Endothelial cell of umbilical vein (primary cell): ENCODE results near the gene CCDC136. TPM values are rescaled to one million over a fixed set of nuclear protein-coding genes. Genes with fewer than 3 reads are reported as not detected.

Experiments used
- BruUV-seq: library from RNA; stranded (reverse); fragments of 400-500 nt; replicated peaks from 2 replicates; lab custom pipeline; 2021; lab: Mats Ljungman, UMichigan
- CTCF ChIA-PET: fragments of 300-600, 350-600 bp; sonication (Branson Sonifier 250); formaldehyde crosslinking; loops from one replicate; lab custom pipeline; 2021; ENCODE audit warnings: antibody characterized with exemption, inconsistent platforms; lab: Charles Lee
- POLR2A ChIA-PET: fragments of 300-600, 350-600 bp; sonication (Branson Sonifier 250); formaldehyde crosslinking; loops from one replicate; lab custom pipeline; 2021; ENCODE audit warnings: antibody characterized with exemption, inconsistent platforms; lab: Charles Lee
- DNase-seq: peaks from one replicate; pipeline ENCODE4 v3.0.0-alpha.2; 2011; ENCODE audit warnings: low read depth, low spot score
- FAIRE-seq: peaks from 2 replicates; lab custom pipeline; 2011; peaks lifted over from hg19 to GRCh38; lab: Jason Lieb, UNC
- H2AFZ ChIP-seq: 2 replicates; pipeline ENCODE4 v1.6.0; 2012; ENCODE audit warnings: low read depth, low read length, control low read depth, inconsistent platforms
- H3K27ac ChIP-seq: 2 replicates; pipeline ENCODE4 v1.5.1; 2011; ENCODE audit warnings: low read depth, mild to moderate bottlenecking, control low read depth, low read length, moderate library complexity; ENCODE audit not compliant: insufficient read depth
- H3K27me3 ChIP-seq, 2 experiments: 2 replicates each; pipeline versions ENCODE4 v1.6.0 to v1.6.1; 2011; ENCODE audit warnings: low read length in 2 of 2, mixed read lengths in 1 of 2; ENCODE audit not compliant: control insufficient read depth in 2 of 2, insufficient read depth in 2 of 2
- H3K36me3 ChIP-seq, 2 experiments: 2 replicates in 1 of 2; 3 replicates in 1 of 2; pipeline ENCODE4 v1.5.1; 2011; ENCODE audit warnings: low read length in 2 of 2, mild to moderate bottlenecking in 1 of 2, moderate library complexity in 1 of 2; ENCODE audit not compliant: control insufficient read depth in 2 of 2, insufficient read depth in 2 of 2; ENCODE audit errors: extremely low read depth in 1 of 2
- H3K4me1 ChIP-seq: 3 replicates; pipeline ENCODE4 v1.5.1; 2011; ENCODE audit warnings: mild to moderate bottlenecking, low read length; ENCODE audit not compliant: control insufficient read depth, insufficient read depth; ENCODE audit errors: extremely low read depth
- H3K4me2 ChIP-seq: 2 replicates; pipeline ENCODE4 v1.6.1; 2011; ENCODE audit warnings: low read length, control low read depth, mixed read lengths; ENCODE audit not compliant: insufficient read depth
- H3K4me3 ChIP-seq, 3 experiments: fragments of 200-600 bp in 1 of 3; sonication (generic), shearing (Covaris generic) in 1 of 3; replicated peaks in 1 of 3; 2 replicates each; pipeline ENCODE4 v1.5.1; 2011 to 2016; ENCODE audit warnings: control low read depth in 3 of 3, low read length in 3 of 3, mild to moderate bottlenecking in 2 of 3, inconsistent platforms in 1 of 3, low read depth in 1 of 3, moderate library complexity in 1 of 3; ENCODE audit not compliant: insufficient read depth in 1 of 3
- H3K79me2 ChIP-seq: 2 replicates; pipeline ENCODE4 v1.6.0; 2012; ENCODE audit warnings: low read length, inconsistent platforms; ENCODE audit not compliant: control insufficient read depth, insufficient read depth
- H3K9ac ChIP-seq: replicated peaks from 2 replicates; pipeline ENCODE3; 2011; ENCODE audit warnings: low read length, control low read depth; ENCODE audit not compliant: insufficient read depth; ENCODE audit errors: extremely low read depth
- H3K9me1 ChIP-seq: replicated peaks from 3 replicates; pipeline ENCODE4 v1.6.0; 2011; ENCODE audit warnings: mild to moderate bottlenecking, low read length; ENCODE audit not compliant: control insufficient read depth, insufficient read depth; ENCODE audit errors: extremely low read depth
- H3K9me3 ChIP-seq: replicated peaks from 2 replicates; pipeline ENCODE4 v1.5.1; 2012; ENCODE audit warnings: low read length, inconsistent platforms; ENCODE audit not compliant: control insufficient read depth, insufficient read depth
- H4K20me1 ChIP-seq: replicated peaks from 2 replicates; pipeline ENCODE3; 2011; ENCODE audit warnings: mild to moderate bottlenecking, low read length; ENCODE audit not compliant: control insufficient read depth, insufficient read depth; ENCODE audit errors: extremely low read depth
- CTCF ChIP-seq, 2 donors: IDR thresholded peaks; 1 replicate in 1 of 2; 2 replicates in 1 of 2; pipeline ENCODE4 v1.5.1; 2011; ENCODE audit warnings: low read length in 2 of 2, mild to moderate bottlenecking in 2 of 2, moderate library complexity in 2 of 2, control low read depth in 1 of 2, inconsistent platforms in 1 of 2, low read depth in 1 of 2; ENCODE audit not compliant: insufficient read depth in 1 of 2; ENCODE audit errors: extremely low read depth in 1 of 2
- EZH2 ChIP-seq: IDR thresholded peaks from 2 replicates; pipeline ENCODE4 v1.6.1; 2012; ENCODE audit warnings: borderline replicate concordance, low read depth, mild to moderate bottlenecking, moderate library complexity, low read length, inconsistent platforms; ENCODE audit not compliant: severe bottlenecking
- FOS ChIP-seq: IDR thresholded peaks from 2 replicates; pipeline ENCODE4 v1.6.1; 2011; ENCODE audit warnings: mild to moderate bottlenecking, low read length, moderate library complexity, borderline replicate concordance; ENCODE audit not compliant: insufficient read depth
- GATA2 ChIP-seq: IDR thresholded peaks from 2 replicates; pipeline ENCODE4 v1.7.0; 2011; ENCODE audit warnings: low read depth, mild to moderate bottlenecking, moderate library complexity, mixed read lengths, low read length; ENCODE audit not compliant: insufficient read length, insufficient read depth
- JUN ChIP-seq: IDR thresholded peaks from 2 replicates; pipeline ENCODE4 v1.6.1; 2011; ENCODE audit warnings: borderline replicate concordance, low read depth; ENCODE audit not compliant: insufficient read length, insufficient read depth
- MAX ChIP-seq: IDR thresholded peaks from 2 replicates; pipeline ENCODE4 v1.6.1; 2011; ENCODE audit not compliant: insufficient read depth, insufficient read length
- MYC ChIP-seq: IDR thresholded peaks from one replicate; pipeline ENCODE4 v1.6.1; 2011; ENCODE audit warnings: mild to moderate bottlenecking, low read depth, low read length
- POLR2A ChIP-seq: IDR thresholded peaks from 2 replicates; pipeline ENCODE4 v1.6.1; 2012; ENCODE audit warnings: low read depth, mild to moderate bottlenecking, control low read depth, low read length
- POLR2AphosphoS5 ChIP-seq: IDR thresholded peaks from 2 replicates; pipeline ENCODE4 v1.6.1; 2012; ENCODE audit warnings: low read depth, mild to moderate bottlenecking, control low read depth, low read length, moderate library complexity; ENCODE audit not compliant: insufficient read depth
- dilution Hi-C: fragments of 300-500 bp; cut with MboI; formaldehyde crosslinking; loops from one replicate; pipeline ENCODE4 v1.15.0; 2019; ENCODE audit warnings: low sequenced_read_pairs; ENCODE audit not compliant: extremely low pct_ligation_motif_present
- intact Hi-C: fragments of 100-400 bp; cut with micrococcal nuclease; formaldehyde crosslinking; loops from one replicate; pipeline ENCODE4 v1.10.0; 2022
- polyA plus RNA-seq, 4 experiments: library from polyadenylated mRNA; depleted of rRNA in 3 of 4; stranded (reverse) in 3 of 4; unstranded in 1 of 4; fragments of >200 nt; gene quantifications; 2 replicates each; pipeline versions ENCODE4 v1.2.1 to v1.2.3, GENCODE V29; 2011 to 2012; ENCODE audit warnings: missing spikeins in 1 of 4
- total RNA-seq: library from RNA; stranded (reverse); gene quantifications from 2 replicates; pipeline ENCODE4 v1.2.3, GENCODE V29; 2021

Gene CCDC136
- total and polyA plus RNA-seq, 2 donors (not counting 3 experiments of a cell fraction or from before 2014, with no cell fraction given) = 1.8 to 3.3 TPM

GRCh38 chr7:128845987-128846386 is 54.2 kb downstream of the CCDC136 start:
- Histone ChIP-seq H4K20me1 (no peaks in the 10 kb centered on the region), H3K27ac (no peak overlapping the region), H2AFZ (no peak overlapping the region), H3K4me3 (no peak overlapping the region), H3K9ac (no peak overlapping the region), H3K36me3 (peaks cover 9 to 76% of the 10 kb centered on the region in 2 experiments), H3K9me1 (no peaks in the 10 kb centered on the region), H3K79me2 (no peaks in the 10 kb centered on the region), H3K27me3 (no peaks in the 10 kb centered on the region), H3K4me2 (no peak overlapping the region), H3K9me3 (no peaks in the 10 kb centered on the region), H3K4me1 (no peaks in the 10 kb centered on the region)
- TF ChIP-seq POLR2A (no peak), FOS (no peak), MYC (no peak), CTCF (IDR thresholded peaks at IDR 0.05; ENCODE audit: extremely low read depth in 1 of 2, insufficient read depth in 1 of 2, low read depth in 1 of 2, low read length in 2 of 2) (no peak), EZH2 (no peak), POLR2AphosphoS5 (no peak), JUN (no peak), MAX (no peak), GATA2 (no peak)
- DNase-seq = no peak
- intact Hi-C loops = no loop called here
- FAIRE-seq = no peak
- CTCF ChIA-PET = no interaction called here
- POLR2A ChIA-PET = no interaction called here
- BruUV-seq = no TSS peak
- dilution Hi-C loops = no loop called here
